Liver (tissue), 9 donors: ENCODE results near the gene ZNF566. TPM values are rescaled to one million over a fixed set of nuclear protein-coding genes. Genes with fewer than 3 reads are reported as not detected.

Experiments
- DNase-seq: peaks from one replicate; pipeline ENCODE4 v3.0.0-alpha.2; 2017; ENCODE audit warnings: low spot score
- H3K27ac ChIP-seq, 2 donors: one replicate each; pipeline ENCODE4 v1.7.0; 2013; ENCODE audit warnings: inconsistent platforms in 2 of 2, low read length in 2 of 2, control low read depth in 1 of 2, low read depth in 1 of 2, mild to moderate bottlenecking in 1 of 2
- H3K27me3 ChIP-seq, 4 donors: one replicate each; pipeline versions ENCODE4 v1.6.1 to v1.7.0; 2013; ENCODE audit warnings: low read length in 3 of 4, inconsistent platforms in 1 of 4, mild to moderate bottlenecking in 1 of 4, moderate library complexity in 1 of 4; ENCODE audit not compliant: control insufficient read depth in 4 of 4, insufficient read depth in 4 of 4
- H3K36me3 ChIP-seq, 4 donors: one replicate each; pipeline versions ENCODE4 v1.6.1 to v1.7.0; 2013; ENCODE audit warnings: low read length in 3 of 4, mild to moderate bottlenecking in 3 of 4, low read depth in 1 of 4, moderate library complexity in 1 of 4; ENCODE audit not compliant: control insufficient read depth in 4 of 4, insufficient read depth in 3 of 4
- H3K4me1 ChIP-seq, 4 donors: one replicate each; pipeline versions ENCODE4 v1.6.1 to v1.7.0; 2013; ENCODE audit warnings: low read length in 3 of 4, mild to moderate bottlenecking in 3 of 4, moderate library complexity in 1 of 4; ENCODE audit not compliant: control insufficient read depth in 4 of 4, insufficient read depth in 4 of 4
- H3K4me3 ChIP-seq, 3 donors: one replicate each; pipeline versions ENCODE4 v1.6.1 to v1.7.0; 2013; ENCODE audit warnings: low read length in 3 of 3, control low read depth in 1 of 3, low read depth in 1 of 3, mild to moderate bottlenecking in 1 of 3
- H3K9ac ChIP-seq, 2 donors: one replicate each; pipeline ENCODE4 v1.7.0; 2013; ENCODE audit warnings: low read length in 2 of 2, mild to moderate bottlenecking in 2 of 2, moderate library complexity in 2 of 2, control low read depth in 1 of 2, low read depth in 1 of 2
- H3K9me3 ChIP-seq, 4 donors: one replicate each; pipeline versions ENCODE4 v1.6.1 to v1.7.0; 2013; ENCODE audit warnings: low read length in 3 of 4; ENCODE audit not compliant: control insufficient read depth in 4 of 4
- EGR1 ChIP-seq, 2 donors: IDR thresholded peaks; 2 replicates each; pipeline ENCODE4 v1.6.1; 2016 to 2018; ENCODE audit warnings: antibody characterized with exemption in 2 of 2, low read depth in 2 of 2
- FOXA1 ChIP-seq: IDR thresholded peaks from 2 replicates; pipeline ENCODE4 v1.6.1; 2016; ENCODE audit warnings: antibody characterized with exemption
- FOXA2 ChIP-seq: IDR thresholded peaks from 2 replicates; pipeline ENCODE4 v1.6.1; 2016; ENCODE audit warnings: antibody characterized with exemption
- GABPA ChIP-seq, 2 donors: IDR thresholded peaks in 1 of 2; conservative IDR thresholded peaks in 1 of 2; 2 replicates each; pipeline ENCODE4 v1.6.1; 2016; ENCODE audit warnings: antibody characterized with exemption in 2 of 2, mild to moderate bottlenecking in 1 of 2, moderate library complexity in 1 of 2
- HNF4G ChIP-seq: IDR thresholded peaks from 2 replicates; pipeline ENCODE4 v1.6.1; 2016; ENCODE audit warnings: antibody characterized with exemption
- JUND ChIP-seq, 2 donors: IDR thresholded peaks; 2 replicates each; pipeline ENCODE4 v1.6.1; 2016; ENCODE audit warnings: antibody characterized with exemption in 2 of 2
- NR2F2 ChIP-seq: IDR thresholded peaks from 2 replicates; pipeline ENCODE4 v1.6.1; 2016; ENCODE audit warnings: antibody characterized with exemption
- RAD21 ChIP-seq, 2 donors: IDR thresholded peaks; 2 replicates each; pipeline ENCODE4 v1.6.1; 2016; ENCODE audit warnings: antibody characterized with exemption in 2 of 2, mild to moderate bottlenecking in 2 of 2
- RXRA ChIP-seq, 2 donors: IDR thresholded peaks; 2 replicates each; pipeline ENCODE4 v1.6.1; 2017 to 2018; ENCODE audit warnings: antibody characterized with exemption in 2 of 2, mild to moderate bottlenecking in 1 of 2
- SP1 ChIP-seq: IDR thresholded peaks from 2 replicates; pipeline ENCODE4 v1.6.1; 2018; ENCODE audit warnings: antibody characterized with exemption, mild to moderate bottlenecking
- TAF1 ChIP-seq: conservative IDR thresholded peaks from 2 replicates; pipeline ENCODE4 v1.6.1; 2016; ENCODE audit warnings: antibody characterized with exemption, mild to moderate bottlenecking
- YY1 ChIP-seq: IDR thresholded peaks from 2 replicates; pipeline ENCODE4 v1.6.1; 2016; ENCODE audit warnings: antibody characterized with exemption, mild to moderate bottlenecking
- WGBS: extraction: QIAGEN DNeasy Blood & Tissue Kit; methylation state at CpG from one replicate; pipeline ENCODE4 v1.1.7; 2013; 5-methylcytosine and 5-hydroxymethylcytosine counted together
- polyA plus RNA-seq, 2 donors: library from polyadenylated mRNA; stranded (reverse) in 1 of 2; unstranded in 1 of 2; fragments of 200-250 nt in 1 of 2; fragments of >200 nt in 1 of 2; fragmentation: Nextera tagmentation in 1 of 2; extraction: Ambion mirVana in 1 of 2; gene quantifications; one replicate each; pipeline versions ENCODE4 v1.2.1 to v1.2.3, GENCODE V29; 2013 to 2015
- total RNA-seq, 2 donors: library from RNA; depleted of rRNA; stranded (reverse); fragments of >200 nt; gene quantifications; one replicate each; pipeline ENCODE4 v1.2.3, GENCODE V29; 2014
- TF ChIP-seq, protein P1 (sequence below): IDR thresholded peaks from 2 replicates; pipeline ENCODE4 v1.6.1; 2016; ENCODE audit warnings: antibody characterized with exemption, mild to moderate bottlenecking
- TF ChIP-seq, protein P2 (sequence below): fragments of 150-350 bp; IDR thresholded peaks from 2 replicates; pipeline ENCODE4 v1.5.1; 2017; ENCODE audit warnings: improper control_type of control experiment, low read depth, low read length; ENCODE audit not compliant: missing input control
- TF ChIP-seq, protein P3 (sequence below): IDR thresholded peaks from 2 replicates; pipeline ENCODE4 v1.6.1; 2016; ENCODE audit warnings: antibody characterized with exemption
- TF ChIP-seq, protein P4 (sequence below): IDR thresholded peaks from 2 replicates; pipeline ENCODE4 v1.6.1; 2016; ENCODE audit warnings: antibody characterized with exemption
- TF ChIP-seq, protein P5 (sequence below): IDR thresholded peaks from 2 replicates; pipeline ENCODE4 v1.6.1; 2016; ENCODE audit warnings: antibody characterized with exemption
- donor health status: healthy.
- donor health status: healthy.
- donor health status: healthy.
- donor health status: healthy.
- donor health status: healthy.

ZNF566 gene
- total and polyA plus RNA-seq, 4 donors, result 1.5 to 11.1 (median 6.3) TPM

DNA sequence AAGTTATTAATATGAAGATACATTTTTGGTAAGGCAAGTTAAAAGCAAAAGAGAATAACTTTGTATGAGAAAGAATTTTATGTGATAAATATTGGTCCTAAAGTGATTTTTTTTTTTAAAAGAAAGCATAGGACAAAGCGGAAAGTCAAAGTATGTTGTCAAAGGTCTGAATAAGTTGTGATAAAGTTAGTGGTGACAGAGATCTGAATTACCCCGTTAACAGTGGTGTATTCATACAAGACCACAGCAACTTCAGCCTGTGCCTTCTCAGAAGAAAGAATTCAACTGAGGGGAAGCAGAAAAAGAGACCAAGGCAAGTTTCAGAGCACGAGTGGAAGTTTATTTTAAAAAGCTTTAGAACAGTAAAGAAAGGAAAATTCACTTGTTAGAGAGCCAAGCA, 19.0 kb upstream of the ZNF566 start (continued):
- TF ChIP-seq, protein P1, sequence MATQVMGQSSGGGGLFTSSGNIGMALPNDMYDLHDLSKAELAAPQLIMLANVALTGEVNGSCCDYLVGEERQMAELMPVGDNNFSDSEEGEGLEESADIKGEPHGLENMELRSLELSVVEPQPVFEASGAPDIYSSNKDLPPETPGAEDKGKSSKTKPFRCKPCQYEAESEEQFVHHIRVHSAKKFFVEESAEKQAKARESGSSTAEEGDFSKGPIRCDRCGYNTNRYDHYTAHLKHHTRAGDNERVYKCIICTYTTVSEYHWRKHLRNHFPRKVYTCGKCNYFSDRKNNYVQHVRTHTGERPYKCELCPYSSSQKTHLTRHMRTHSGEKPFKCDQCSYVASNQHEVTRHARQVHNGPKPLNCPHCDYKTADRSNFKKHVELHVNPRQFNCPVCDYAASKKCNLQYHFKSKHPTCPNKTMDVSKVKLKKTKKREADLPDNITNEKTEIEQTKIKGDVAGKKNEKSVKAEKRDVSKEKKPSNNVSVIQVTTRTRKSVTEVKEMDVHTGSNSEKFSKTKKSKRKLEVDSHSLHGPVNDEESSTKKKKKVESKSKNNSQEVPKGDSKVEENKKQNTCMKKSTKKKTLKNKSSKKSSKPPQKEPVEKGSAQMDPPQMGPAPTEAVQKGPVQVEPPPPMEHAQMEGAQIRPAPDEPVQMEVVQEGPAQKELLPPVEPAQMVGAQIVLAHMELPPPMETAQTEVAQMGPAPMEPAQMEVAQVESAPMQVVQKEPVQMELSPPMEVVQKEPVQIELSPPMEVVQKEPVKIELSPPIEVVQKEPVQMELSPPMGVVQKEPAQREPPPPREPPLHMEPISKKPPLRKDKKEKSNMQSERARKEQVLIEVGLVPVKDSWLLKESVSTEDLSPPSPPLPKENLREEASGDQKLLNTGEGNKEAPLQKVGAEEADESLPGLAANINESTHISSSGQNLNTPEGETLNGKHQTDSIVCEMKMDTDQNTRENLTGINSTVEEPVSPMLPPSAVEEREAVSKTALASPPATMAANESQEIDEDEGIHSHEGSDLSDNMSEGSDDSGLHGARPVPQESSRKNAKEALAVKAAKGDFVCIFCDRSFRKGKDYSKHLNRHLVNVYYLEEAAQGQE, result no peak

DNA sequence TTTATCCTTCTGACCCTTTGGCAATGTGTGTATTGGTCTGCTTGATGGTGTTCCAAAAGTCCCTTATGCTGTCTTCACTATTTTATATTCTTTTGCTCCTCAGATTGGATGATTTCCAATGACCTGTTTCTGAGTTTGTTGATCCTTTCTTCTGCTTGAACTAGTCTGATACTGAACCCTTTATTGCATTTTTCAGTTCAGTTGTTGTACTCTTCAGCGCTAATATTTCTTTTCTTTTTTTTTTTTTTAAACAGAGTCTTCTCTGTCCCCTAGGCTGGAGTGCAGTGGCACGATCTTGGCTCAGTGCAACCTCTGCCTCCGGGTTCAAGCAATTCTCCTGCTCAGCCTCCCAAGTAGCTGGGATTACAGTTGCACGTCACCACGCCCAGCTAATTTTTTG, 12.6 kb upstream of the ZNF566 start:
- Histone ChIP-seq H3K4me1 (no peaks in the 10 kb centered on the region), H3K9ac (no peak overlapping the region), H3K4me3 (peak overlapping the region in 1 of 3 donors; percentile 5), H3K36me3 (no peaks in the 10 kb centered on the region), H3K9me3 (peaks cover 18 to 48% (median 40%) of the 10 kb centered on the region in 4 donors), H3K27me3 (no peaks in the 10 kb centered on the region), H3K27ac (no peak overlapping the region)
- TF ChIP-seq TAF1 (no peak), RAD21 (IDR thresholded peaks at IDR 0.05) (no peak), FOXA2 (no peak), NR2F2 (no peak), FOXA1 (no peak)
- TF ChIP-seq, protein P2, sequence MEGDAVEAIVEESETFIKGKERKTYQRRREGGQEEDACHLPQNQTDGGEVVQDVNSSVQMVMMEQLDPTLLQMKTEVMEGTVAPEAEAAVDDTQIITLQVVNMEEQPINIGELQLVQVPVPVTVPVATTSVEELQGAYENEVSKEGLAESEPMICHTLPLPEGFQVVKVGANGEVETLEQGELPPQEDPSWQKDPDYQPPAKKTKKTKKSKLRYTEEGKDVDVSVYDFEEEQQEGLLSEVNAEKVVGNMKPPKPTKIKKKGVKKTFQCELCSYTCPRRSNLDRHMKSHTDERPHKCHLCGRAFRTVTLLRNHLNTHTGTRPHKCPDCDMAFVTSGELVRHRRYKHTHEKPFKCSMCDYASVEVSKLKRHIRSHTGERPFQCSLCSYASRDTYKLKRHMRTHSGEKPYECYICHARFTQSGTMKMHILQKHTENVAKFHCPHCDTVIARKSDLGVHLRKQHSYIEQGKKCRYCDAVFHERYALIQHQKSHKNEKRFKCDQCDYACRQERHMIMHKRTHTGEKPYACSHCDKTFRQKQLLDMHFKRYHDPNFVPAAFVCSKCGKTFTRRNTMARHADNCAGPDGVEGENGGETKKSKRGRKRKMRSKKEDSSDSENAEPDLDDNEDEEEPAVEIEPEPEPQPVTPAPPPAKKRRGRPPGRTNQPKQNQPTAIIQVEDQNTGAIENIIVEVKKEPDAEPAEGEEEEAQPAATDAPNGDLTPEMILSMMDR, result no peak
- WGBS, result 87% methylated on average over 5 of the region's 5 CpGs
- DNase-seq, result no peak

DNA sequence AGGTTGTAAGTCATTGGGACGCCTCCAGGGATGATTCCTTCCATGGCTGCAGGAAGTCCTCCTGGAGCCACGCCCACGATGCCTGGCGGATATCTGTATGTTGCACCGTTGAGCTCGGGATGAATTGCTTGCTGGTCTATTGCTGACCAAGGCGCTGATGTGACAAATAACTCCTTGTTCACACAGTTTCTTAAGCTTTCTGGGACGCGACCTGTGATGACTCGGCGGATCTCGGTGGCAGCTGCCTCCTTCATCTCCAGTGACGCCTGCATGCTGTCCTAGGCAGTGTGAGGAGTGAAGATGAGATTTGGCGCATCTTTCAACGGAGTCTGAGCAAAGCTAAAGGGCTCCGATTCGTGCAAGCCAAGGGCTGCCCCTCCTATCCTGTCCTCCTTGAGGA, 7.6 kb upstream of the ZNF566 start:
- Histone ChIP-seq H3K4me3 (peak overlapping the region in 1 of 3 donors; percentile 20), H3K9ac (no peak overlapping the region), H3K36me3 (no peaks in the 10 kb centered on the region), H3K9me3 (peaks cover 7 to 37% (median 26%) of the 10 kb centered on the region in 4 donors), H3K4me1 (no peaks in the 10 kb centered on the region), H3K27ac (no peak overlapping the region), H3K27me3 (no peaks in the 10 kb centered on the region)
- DNase-seq, result no peak
- TF ChIP-seq EGR1 (IDR thresholded peaks at IDR 0.05; ENCODE audit: low read depth in 2 of 2), result no peak
- no peak for TF ChIP-seq RAD21 (IDR thresholded peaks at IDR 0.05)
- no peak for TF ChIP-seq FOXA2
- no peak for TF ChIP-seq FOXA1
- TF ChIP-seq, protein P1, result no peak
- TF ChIP-seq, protein P3, sequence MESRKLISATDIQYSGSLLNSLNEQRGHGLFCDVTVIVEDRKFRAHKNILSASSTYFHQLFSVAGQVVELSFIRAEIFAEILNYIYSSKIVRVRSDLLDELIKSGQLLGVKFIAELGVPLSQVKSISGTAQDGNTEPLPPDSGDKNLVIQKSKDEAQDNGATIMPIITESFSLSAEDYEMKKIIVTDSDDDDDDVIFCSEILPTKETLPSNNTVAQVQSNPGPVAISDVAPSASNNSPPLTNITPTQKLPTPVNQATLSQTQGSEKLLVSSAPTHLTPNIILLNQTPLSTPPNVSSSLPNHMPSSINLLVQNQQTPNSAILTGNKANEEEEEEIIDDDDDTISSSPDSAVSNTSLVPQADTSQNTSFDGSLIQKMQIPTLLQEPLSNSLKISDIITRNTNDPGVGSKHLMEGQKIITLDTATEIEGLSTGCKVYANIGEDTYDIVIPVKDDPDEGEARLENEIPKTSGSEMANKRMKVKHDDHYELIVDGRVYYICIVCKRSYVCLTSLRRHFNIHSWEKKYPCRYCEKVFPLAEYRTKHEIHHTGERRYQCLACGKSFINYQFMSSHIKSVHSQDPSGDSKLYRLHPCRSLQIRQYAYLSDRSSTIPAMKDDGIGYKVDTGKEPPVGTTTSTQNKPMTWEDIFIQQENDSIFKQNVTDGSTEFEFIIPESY, result no peak
- TF ChIP-seq, protein P4, sequence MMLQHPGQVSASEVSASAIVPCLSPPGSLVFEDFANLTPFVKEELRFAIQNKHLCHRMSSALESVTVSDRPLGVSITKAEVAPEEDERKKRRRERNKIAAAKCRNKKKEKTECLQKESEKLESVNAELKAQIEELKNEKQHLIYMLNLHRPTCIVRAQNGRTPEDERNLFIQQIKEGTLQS, result no peak
- no peak for TF ChIP-seq GABPA (IDR thresholded peaks at IDR 0.05 in 1 of 2, conservative IDR thresholded peaks at IDR 0.05 in 1 of 2)
- TF ChIP-seq HNF4G, result no peak
- no peak for TF ChIP-seq YY1
- TF ChIP-seq, protein P5, sequence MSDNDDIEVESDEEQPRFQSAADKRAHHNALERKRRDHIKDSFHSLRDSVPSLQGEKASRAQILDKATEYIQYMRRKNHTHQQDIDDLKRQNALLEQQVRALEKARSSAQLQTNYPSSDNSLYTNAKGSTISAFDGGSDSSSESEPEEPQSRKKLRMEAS, result no peak
- TF ChIP-seq JUND (IDR thresholded peaks at IDR 0.05), result no peak
- no peak for TF ChIP-seq SP1
- no peak for TF ChIP-seq NR2F2
- TF ChIP-seq RXRA (IDR thresholded peaks at IDR 0.05), result no peak
- TF ChIP-seq, protein P2, result no peak
- TF ChIP-seq TAF1, result no peak
- 92% methylated on average over 17 of the region's 17 CpGs for WGBS
